HCT116 (cell line): ENCODE measurements around the gene CCDC9. TPM values are rescaled to one million over a fixed set of nuclear protein-coding genes. Genes with fewer than 3 reads are reported as not detected.

Experiments used
- ATAC-seq: fragments of 200-7000 bp; cut with Tn5 transposase; 2 replicates; pipeline ENCODE4 v1.9.1; 2020; ENCODE audit warnings: mild to moderate bottlenecking, moderate library complexity
- BruUV-seq: library from RNA; stranded (reverse); fragments of 400-500 nt; replicated peaks from 2 replicates; lab custom pipeline; 2021; lab: Mats Ljungman, UMichigan
- CTCF ChIA-PET: fragments of 300-600 bp; sonication (Branson Sonifier 250); formaldehyde crosslinking; loops from one replicate; lab custom pipeline; 2021; ENCODE audit warnings: antibody characterized with exemption; lab: Charles Lee
- POLR2A ChIA-PET: fragments of 300-600, 350-600 bp; sonication (Branson Sonifier 250); formaldehyde crosslinking; loops from one replicate; lab custom pipeline; 2021; ENCODE audit warnings: antibody characterized with exemption; lab: Charles Lee
- RAD21 ChIA-PET, 2 experiments: fragments of 300-600 bp; sonication (Branson Sonifier 250); formaldehyde crosslinking; loops; one replicate each; lab custom pipeline; 2023; ENCODE audit warnings: low total read pairs in 2 of 2; ENCODE audit not compliant: uncharacterized antibody in 2 of 2, unreplicated experiment in 2 of 2, low non-redundant PET in 1 of 2; lab: Charles Lee
- DNase-seq: peaks from one replicate; pipeline ENCODE4 v3.0.0-alpha.2; 2010; ENCODE audit warnings: low read depth, low spot score
- H2AFZ ChIP-seq: fragments of 200-600 bp; shearing (Covaris generic), sonication (generic); 2 replicates; pipeline ENCODE4 v1.6.1; 2017; ENCODE audit warnings: low read depth, mixed run types, mixed read lengths, antibody characterized with exemption, low read length; ENCODE audit not compliant: poor library complexity, severe bottlenecking
- H3K27ac ChIP-seq: 2 replicates; pipeline ENCODE4 v1.5.1; 2012; ENCODE audit warnings: low read depth, low read length
- H3K27me3 ChIP-seq: fragments of 200-600 bp; sonication (generic); 2 replicates; pipeline ENCODE4 v1.6.1; 2016; ENCODE audit warnings: mixed run types, low read length, mixed read lengths; ENCODE audit not compliant: insufficient read depth
- H3K36me3 ChIP-seq, 2 experiments: fragments of 200-500 bp in 1 of 2; fragments of 200-600 bp in 1 of 2; sonication (Bioruptor generic) in 1 of 2; sonication (generic) in 1 of 2; 2 replicates each; pipeline versions ENCODE4 v1.5.1 to v1.6.1; 2014 to 2016; ENCODE audit warnings: low read length in 2 of 2, inconsistent platforms in 1 of 2, mixed read lengths in 1 of 2, mixed run types in 1 of 2; ENCODE audit not compliant: insufficient read depth in 2 of 2, control insufficient read depth in 1 of 2
- H3K4me1 ChIP-seq, 2 experiments: fragments of 200-600 bp in 1 of 2; sonication (generic) in 1 of 2; 2 replicates each; pipeline versions ENCODE4 v1.5.1 to v1.6.1; 2012 to 2017; ENCODE audit warnings: low read length in 2 of 2, inconsistent platforms in 1 of 2, mild to moderate bottlenecking in 1 of 2, mixed read lengths in 1 of 2, mixed run types in 1 of 2, moderate library complexity in 1 of 2; ENCODE audit not compliant: insufficient read depth in 2 of 2, control insufficient read depth in 1 of 2
- H3K4me2 ChIP-seq: fragments of 200-600 bp; sonication (generic); 2 replicates; pipeline ENCODE4 v1.6.1; 2017; ENCODE audit warnings: mixed run types, low read length, mixed read lengths
- H3K4me3 ChIP-seq, 2 experiments: fragments of 200-600 bp in 1 of 2; sonication (generic) in 1 of 2; replicated peaks in 1 of 2; 2 replicates each; pipeline ENCODE4 v1.5.1; 2011 to 2016; ENCODE audit warnings: low read length in 2 of 2, control low read depth in 1 of 2, low read depth in 1 of 2, mild to moderate bottlenecking in 1 of 2, mixed read lengths in 1 of 2, mixed run types in 1 of 2
- H3K79me2 ChIP-seq: fragments of 200-600 bp; sonication (generic); 2 replicates; pipeline ENCODE4 v1.6.1; 2017; ENCODE audit warnings: mild to moderate bottlenecking, mixed run types, low read length, moderate library complexity, mixed read lengths; ENCODE audit not compliant: insufficient read depth
- H3K9ac ChIP-seq: fragments of 200-600 bp; sonication (generic); 2 replicates; pipeline ENCODE4 v1.6.1; 2016; ENCODE audit warnings: low read length, mixed read lengths
- H3K9me2 ChIP-seq: fragments of 200-600 bp; sonication (generic), shearing (Covaris generic); 2 replicates; pipeline ENCODE4 v1.6.1; 2017; ENCODE audit warnings: mixed run types, mild to moderate bottlenecking, moderate library complexity; ENCODE audit not compliant: insufficient read depth
- H3K9me3 ChIP-seq, 2 experiments: fragments of 200-500 bp in 1 of 2; fragments of 200-600 bp in 1 of 2; sonication (Bioruptor generic) in 1 of 2; sonication (generic) in 1 of 2; 2 replicates each; pipeline ENCODE4 v1.6.1; 2014 to 2017; ENCODE audit warnings: low read length in 2 of 2, mixed read lengths in 2 of 2, inconsistent platforms in 1 of 2, low read depth in 1 of 2, mild to moderate bottlenecking in 1 of 2, mixed run types in 1 of 2, moderate library complexity in 1 of 2; ENCODE audit not compliant: control insufficient read depth in 1 of 2, insufficient read depth in 1 of 2
- H4K20me1 ChIP-seq: fragments of 200-600 bp; sonication (generic), shearing (Covaris generic); 2 replicates; pipeline ENCODE4 v1.6.1; 2017; ENCODE audit warnings: mixed run types, mild to moderate bottlenecking, moderate library complexity; ENCODE audit not compliant: insufficient read depth
- ATF3 ChIP-seq: IDR thresholded peaks from 2 replicates; pipeline ENCODE4 v1.6.1; 2012
- CBX3 ChIP-seq: IDR thresholded peaks from 2 replicates; pipeline ENCODE4 v1.6.1; 2012; ENCODE audit warnings: low read depth
- CEBPB ChIP-seq: IDR thresholded peaks from 2 replicates; pipeline ENCODE4 v1.6.1; 2012; ENCODE audit warnings: low read depth
- EGR1 ChIP-seq: IDR thresholded peaks from 2 replicates; pipeline ENCODE4 v1.6.1; 2012; ENCODE audit warnings: low read depth
- ELF1 ChIP-seq: IDR thresholded peaks from 2 replicates; pipeline ENCODE4 v1.6.1; 2012; ENCODE audit warnings: low read depth, borderline replicate concordance
- FOSL1 ChIP-seq: IDR thresholded peaks from 2 replicates; pipeline ENCODE4 v1.6.1; 2012; ENCODE audit warnings: low read depth
- POLR2AphosphoS5 ChIP-seq: IDR thresholded peaks from 2 replicates; pipeline ENCODE4 v1.6.1; 2011; ENCODE audit warnings: mild to moderate bottlenecking, low read depth, low read length, moderate library complexity
- REST ChIP-seq: IDR thresholded peaks from 2 replicates; pipeline ENCODE4 v1.6.1; 2012; ENCODE audit warnings: low read depth
- SIN3A ChIP-seq: IDR thresholded peaks from 2 replicates; pipeline ENCODE4 v1.6.1; 2012; ENCODE audit warnings: low read depth
- SP1 ChIP-seq: IDR thresholded peaks from 2 replicates; pipeline ENCODE4 v1.6.1; 2012; ENCODE audit warnings: low read depth
- SRF ChIP-seq: IDR thresholded peaks from 2 replicates; pipeline ENCODE4 v1.6.1; 2012; ENCODE audit warnings: low read depth
- TCF7L2 ChIP-seq: IDR thresholded peaks from 2 replicates; pipeline ENCODE4 v1.7.0; 2011; ENCODE audit warnings: borderline replicate concordance, inconsistent platforms; ENCODE audit not compliant: insufficient read depth, insufficient read length; ENCODE audit errors: extremely low read depth
- YY1 ChIP-seq: IDR thresholded peaks from 2 replicates; pipeline ENCODE4 v1.6.1; 2011; ENCODE audit warnings: low read length, low read depth, moderate library complexity, mild to moderate bottlenecking; ENCODE audit not compliant: insufficient replicate concordance; ENCODE audit errors: extremely low read depth
- intact Hi-C: fragments of 100-400 bp; cut with micrococcal nuclease; formaldehyde crosslinking; loops from 2 replicates; pipeline ENCODE4 v1.10.0; 2022
- total RNA-seq: library from RNA; stranded (reverse); gene quantifications from one replicate; pipeline ENCODE4 v1.2.1, GENCODE V29; 2021; ENCODE audit not compliant: unreplicated experiment

CCDC9 gene
- total RNA-seq, 1 experiment from 2014 or later: 40.6 TPM

GRCh38 chr19:47257411-47258169, 1.3 kb downstream of the CCDC9 start:
- Histone ChIP-seq H3K9me3 (no peaks in the 10 kb centered on the region), H3K9me2 (no peaks in the 10 kb centered on the region), H3K4me1 (peaks cover 25 to 34% of the 10 kb centered on the region in 2 experiments), H3K27ac (peak overlapping the region; percentile 69), H3K79me2 (peaks cover 27% of the 10 kb centered on the region), H3K4me3 (peak overlapping the region; percentile 77 to 90), H3K36me3 (peaks cover 19 to 32% of the 10 kb centered on the region in 2 experiments; a peak in 3 of 4 replicates), H3K27me3 (no peaks in the 10 kb centered on the region), H2AFZ (no peak overlapping the region), H3K9ac (peak overlapping the region; percentile 76), H3K4me2 (peak overlapping the region; percentile 90), H4K20me1 (no peaks in the 10 kb centered on the region)
- TSS peak; percentile 79 for BruUV-seq
- CTCF ChIA-PET: interaction anchor here (1.6 to 2.0 kb wide), 3 partner anchors 13 to 170 kb away, joined by 6 to 16 read pairs (median 10); no protein-coding TSS in a partner anchor
- intact Hi-C loops: loop anchor here (1.0 to 5.0 kb wide), 2 partner anchors 16 to 220 kb away; no protein-coding TSS in a partner anchor
- TF ChIP-seq POLR2AphosphoS5: peak; percentile 78
- TF ChIP-seq SRF: no peak
- no peak for DNase-seq
- RAD21 ChIA-PET: interaction anchor here (1.0 to 1.4 kb wide), 2 partner anchors 13 to 14 kb away, joined by 4 to 5 read pairs; no protein-coding TSS in a partner anchor
- peak; percentile 30 for ATAC-seq
- POLR2A ChIA-PET: interaction anchor here (0.9 to 2.9 kb wide), 5 partner anchors 13 to 189 kb away, joined by 4 to 28 read pairs (median 23); partner anchors contain the start of gene INAFM1

- no peaks in the 10 kb centered on the region for H3K9me2 ChIP-seq
- intact Hi-C loops: loop anchor here (5.0 kb wide), 1 partner anchor 221 kb away; no protein-coding TSS in a partner anchor
- H2AFZ ChIP-seq: no peak overlapping the region
- peak overlapping the region; percentile 77 to 90 for H3K4me3 ChIP-seq
- DNase-seq (no peak), ATAC-seq (no peak)
- peak overlapping the region; percentile 69 for H3K27ac ChIP-seq
- RAD21 ChIA-PET: no interaction called here
- peaks cover 17 to 26% of the 10 kb centered on the region in 2 experiments for H3K4me1 ChIP-seq
- H3K79me2 ChIP-seq: peaks cover 27% of the 10 kb centered on the region
- CTCF ChIA-PET: no interaction called here
- H4K20me1 ChIP-seq: no peaks in the 10 kb centered on the region
- peak overlapping the region; percentile 76 for H3K9ac ChIP-seq
- H3K27me3 ChIP-seq: no peaks in the 10 kb centered on the region
- peak overlapping the region; percentile 90 for H3K4me2 ChIP-seq
- POLR2A ChIA-PET: no interaction called here
- no TSS peak for BruUV-seq
- no peaks in the 10 kb centered on the region for H3K9me3 ChIP-seq
- peaks cover 19 to 38% of the 10 kb centered on the region in 2 experiments; a peak in 3 of 4 replicates for H3K36me3 ChIP-seq
- TF ChIP-seq ELF1 (no peak), CBX3 (no peak), ATF3 (no peak), SP1 (no peak), POLR2AphosphoS5 (no peak), YY1 (no peak), REST (no peak), FOSL1 (no peak), CEBPB (no peak), SIN3A (no peak), EGR1 (no peak), TCF7L2 (no peak)
Measured at GRCh38 chr19:47258434-47258833, 2.1 kb downstream of the CCDC9 start.
